HG02588 (cell line): ENCODE measurements around the gene ACTR5.
"Not testable (repeated sequence)": the region's sequence is repeated elsewhere in the genome, so short reads cannot be mapped to it uniquely, and the experiment has no call there.

Experiments used
- ATAC-seq: cut with Tn5 transposase; IDR thresholded peaks from one replicate; pipeline ENCODE4 v1.9.1; 2021; ENCODE audit warnings: mild to moderate bottlenecking, moderate library complexity; ENCODE audit not compliant: unreplicated experiment

The ACTR5 gene

DNA sequence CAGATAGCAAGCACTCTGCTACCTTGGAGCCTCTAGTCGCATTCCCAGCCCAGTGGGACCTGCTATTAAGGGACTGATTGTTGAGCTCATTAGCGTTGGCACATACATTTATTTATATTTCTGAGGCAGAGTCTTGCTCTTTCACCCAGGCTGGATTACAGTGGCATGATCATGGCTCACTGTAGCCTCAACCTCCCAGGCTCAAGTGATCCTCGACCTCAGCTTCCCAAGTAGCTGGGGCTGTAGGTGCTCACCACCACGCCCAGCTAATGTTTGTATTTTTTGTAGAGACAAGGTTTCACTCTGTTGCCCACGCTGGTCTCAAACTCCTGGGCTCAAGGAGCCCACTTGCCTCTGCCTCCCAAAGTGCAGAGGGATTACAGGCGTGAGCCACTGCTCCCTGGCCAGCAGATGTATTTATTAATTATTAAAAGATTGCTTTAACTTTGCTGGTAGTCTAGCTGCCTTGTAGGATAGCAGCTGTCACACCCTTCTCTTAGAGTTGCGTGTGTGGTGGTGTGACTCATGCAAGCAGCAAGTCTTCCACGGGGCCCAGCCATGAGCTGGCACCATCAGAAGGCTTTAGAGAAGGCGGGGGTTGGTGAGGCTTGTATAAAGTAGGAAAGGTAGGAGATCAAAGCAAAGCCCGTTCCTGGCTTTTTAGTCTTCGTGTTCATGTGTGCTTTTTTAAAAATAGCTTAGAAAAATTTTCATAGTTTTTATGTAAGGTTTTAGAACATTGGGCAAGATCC is 16.5 kb downstream of the ACTR5 start:
- no peak for ATAC-seq

GRCh38 chr20:38766071-38766470 is 17.8 kb downstream of the ACTR5 start:
- ATAC-seq, result no peak

- no peak for ATAC-seq
Measured at GRCh38 chr20:38769376-38770295, 21.4 kb downstream of the ACTR5 start.

- no peak for ATAC-seq
Measured at GRCh38 chr20:38770546-38770945, 22.3 kb downstream of the ACTR5 start.

DNA sequence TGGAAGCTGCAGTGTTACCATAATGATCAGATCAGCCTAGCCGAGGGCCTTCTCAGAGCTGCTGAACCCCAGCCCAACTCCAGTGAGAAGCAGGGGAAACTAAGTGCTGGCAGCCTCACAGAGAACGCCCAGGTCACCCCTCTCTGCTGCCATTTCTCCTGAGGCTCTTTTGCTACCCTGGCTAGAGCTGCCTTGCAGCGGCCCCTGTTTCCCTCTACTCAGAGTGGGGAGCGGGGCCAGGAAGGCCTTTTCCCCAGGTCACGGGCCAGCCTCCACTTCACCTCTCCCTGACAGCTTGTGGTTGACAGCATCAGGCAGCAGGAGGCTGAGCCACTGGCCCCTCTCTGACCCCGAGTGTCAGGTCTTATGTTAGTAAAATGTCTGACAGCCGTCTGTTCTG is 22.7 kb downstream of the ACTR5 start:
- ATAC-seq, result no peak

DNA sequence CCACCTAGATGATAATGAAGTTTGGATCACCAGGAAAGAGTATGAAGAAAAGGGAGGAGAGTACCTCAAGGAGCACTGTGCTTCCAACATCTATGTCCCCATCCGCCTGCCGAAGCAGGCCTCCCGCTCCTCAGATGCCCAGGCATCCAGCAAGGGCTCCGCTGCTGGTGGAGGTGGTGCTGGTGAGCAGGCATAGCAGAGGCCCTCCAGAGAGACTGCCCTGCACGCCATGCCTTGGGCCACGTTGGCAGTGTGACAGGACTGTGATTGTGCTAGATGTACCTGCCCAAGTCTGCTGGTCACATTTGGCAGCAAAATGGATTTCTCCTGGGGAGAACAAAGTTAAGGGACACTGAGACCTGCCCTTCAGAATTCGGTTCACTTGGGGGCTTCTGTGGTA is 23.4 kb downstream of the ACTR5 start:
- no peak for ATAC-seq

DNA sequence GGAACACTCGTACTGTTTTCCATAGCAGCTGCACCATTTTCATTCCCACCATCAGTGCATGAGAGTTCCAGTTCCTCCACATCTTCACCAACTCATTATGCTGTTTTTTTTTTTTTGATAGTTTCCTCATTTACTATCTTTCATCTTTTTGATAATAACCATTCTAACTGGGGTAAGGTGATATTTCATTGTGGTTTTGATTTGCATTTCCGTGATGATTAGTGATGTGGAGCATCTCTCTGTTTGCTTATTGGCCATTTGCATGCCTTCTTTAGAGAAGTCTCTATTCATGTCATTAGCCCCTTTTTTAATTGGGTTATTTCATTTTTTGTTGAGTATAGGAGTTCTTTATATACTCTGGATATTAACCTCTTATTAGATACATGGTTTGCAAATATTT is 25.9 kb downstream of the ACTR5 start:
- ATAC-seq, result no peak

- ATAC-seq, result no peak
Measured at GRCh38 chr20:38776363-38776762, 28.1 kb downstream of the ACTR5 start.

DNA sequence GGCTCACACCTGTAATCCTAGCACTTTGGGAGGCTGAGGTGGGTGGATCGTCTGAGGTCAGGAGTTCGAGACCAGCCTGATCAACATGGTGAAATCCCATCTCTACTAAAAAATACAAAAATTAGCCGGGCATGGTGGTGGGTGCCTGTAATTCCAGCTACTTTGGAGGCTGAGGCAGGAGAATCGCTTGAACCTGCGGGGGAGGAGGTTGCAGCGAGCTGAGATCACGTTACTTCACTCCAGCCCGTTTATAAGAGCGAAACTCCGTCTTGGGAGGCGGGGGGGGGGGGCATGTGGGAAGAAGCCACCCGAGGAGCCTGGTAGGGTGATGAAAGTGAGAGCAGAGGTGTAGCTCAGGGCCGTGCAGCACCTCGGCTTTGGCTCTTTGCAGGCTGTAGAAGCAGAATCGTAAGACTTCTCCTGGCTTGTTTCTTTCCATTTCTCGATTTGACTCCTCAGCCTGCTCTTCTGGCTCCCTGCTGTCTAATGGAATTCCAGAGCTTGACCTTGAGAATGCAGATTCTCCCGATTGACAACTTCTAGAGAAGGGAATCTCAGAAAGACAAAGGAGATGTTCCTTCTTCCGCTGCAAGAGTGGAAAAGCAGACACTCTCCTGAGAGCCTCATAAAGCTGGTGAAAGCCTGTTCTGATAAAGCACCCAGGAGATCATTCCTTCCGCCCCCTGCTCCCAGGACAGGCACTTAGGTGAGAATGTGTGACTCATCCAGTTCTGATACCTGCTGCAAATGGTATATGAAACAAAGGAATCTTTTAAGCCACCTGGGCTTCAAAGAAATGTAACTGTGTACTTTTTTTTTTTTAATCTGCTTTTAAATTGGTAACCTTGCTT is 31.2 kb downstream of the ACTR5 start:
- ATAC-seq, result no peak

DNA sequence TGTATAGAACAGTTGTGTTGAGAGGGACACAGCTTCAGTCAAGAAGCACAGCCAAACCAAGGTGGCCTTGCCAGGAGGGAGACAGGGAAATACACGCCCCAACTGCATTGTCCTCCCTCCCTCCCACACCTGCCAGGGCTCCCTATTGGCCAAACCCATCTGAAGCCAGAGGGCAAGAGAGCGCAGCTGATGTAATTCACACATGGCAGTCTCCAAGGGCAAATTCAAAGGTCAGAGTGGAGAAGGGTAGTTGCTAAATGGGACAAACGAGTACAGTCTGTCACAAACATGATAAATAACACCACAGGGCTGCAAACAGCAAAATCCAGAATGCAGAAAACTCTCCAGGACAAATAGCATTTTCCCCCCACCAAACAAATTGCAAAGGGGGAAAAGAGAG is 34.0 kb downstream of the ACTR5 start:
- no peak for ATAC-seq

GRCh38 chr20:38787870-38788269 is 39.6 kb downstream of the ACTR5 start:
- no peak for ATAC-seq

DNA sequence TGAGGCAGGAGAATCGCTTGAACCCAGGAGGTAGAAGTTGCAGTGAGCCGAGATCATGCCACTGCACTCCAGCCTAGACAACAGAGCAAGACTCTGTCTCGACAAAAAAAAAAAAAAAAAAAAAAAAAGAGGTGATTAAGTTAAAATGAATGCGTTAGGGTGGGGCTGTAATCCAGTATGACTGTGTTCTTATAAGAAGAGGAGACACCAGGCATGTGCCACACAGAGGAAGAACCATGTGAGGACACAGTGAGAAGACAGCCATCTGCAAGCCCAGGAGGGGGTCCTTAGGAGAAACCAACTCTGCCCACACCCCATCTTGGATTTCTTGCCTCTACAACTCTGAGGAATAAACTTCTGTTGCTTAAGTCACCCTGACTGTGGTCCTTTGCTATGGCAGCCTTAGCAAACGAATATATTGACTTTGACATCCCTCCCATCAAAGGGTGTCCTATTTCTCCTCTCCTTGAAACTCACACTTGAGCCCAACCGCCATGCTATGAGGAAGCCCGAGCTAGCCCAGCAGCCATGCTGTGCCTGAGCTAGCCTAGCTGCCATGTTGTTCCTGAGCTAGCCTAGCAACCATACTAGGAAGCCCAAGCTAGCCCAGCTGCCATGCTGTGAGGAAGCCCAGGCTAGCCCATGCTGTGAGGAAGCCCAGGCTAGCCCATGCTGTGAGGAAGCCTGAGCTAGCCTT is 41.4 kb downstream of the ACTR5 start:
- no peak for ATAC-seq

DNA sequence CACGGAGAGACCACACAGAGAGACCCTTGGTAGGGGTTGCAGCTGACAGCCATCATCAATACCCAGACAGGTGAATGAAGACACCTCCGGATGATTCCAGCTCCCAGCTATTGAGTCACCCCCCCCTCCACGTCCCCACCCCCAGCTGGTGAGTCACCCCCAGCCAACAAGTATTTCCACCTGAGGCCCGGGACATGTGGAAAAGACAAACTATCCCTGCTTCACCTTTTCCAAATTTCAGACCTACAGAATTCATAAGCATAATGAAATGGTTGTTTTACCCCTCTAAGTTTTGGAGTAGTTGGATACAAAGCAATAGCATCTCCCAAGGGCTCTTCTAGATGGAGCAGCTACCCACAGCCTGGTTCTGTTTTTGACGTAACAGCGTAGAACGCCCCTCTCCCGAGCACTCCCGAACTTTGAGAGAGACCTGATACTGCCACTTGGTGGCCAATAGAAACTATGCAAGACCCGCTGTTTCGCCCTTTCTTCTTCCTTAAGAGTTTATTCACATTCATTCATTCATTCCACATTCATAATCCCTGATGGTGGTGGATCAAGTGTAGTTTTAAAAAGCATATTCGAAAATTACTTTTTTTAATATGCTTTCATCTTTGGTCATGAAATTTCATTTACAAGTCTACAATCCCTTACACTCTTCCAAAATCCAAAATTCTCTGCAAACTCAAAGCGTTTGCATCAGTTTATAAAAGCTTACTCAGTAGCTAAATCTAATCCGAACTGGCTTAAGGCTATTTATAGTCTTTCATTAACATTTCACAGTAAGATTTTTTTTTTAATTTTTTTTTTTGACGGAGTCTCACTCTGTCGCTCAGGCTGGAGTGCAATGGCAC is 42.2 kb downstream of the ACTR5 start:
- no peak for ATAC-seq

GRCh38 chr20:38791291-38791690 is 43.0 kb downstream of the ACTR5 start:
- no peak for ATAC-seq

DNA sequence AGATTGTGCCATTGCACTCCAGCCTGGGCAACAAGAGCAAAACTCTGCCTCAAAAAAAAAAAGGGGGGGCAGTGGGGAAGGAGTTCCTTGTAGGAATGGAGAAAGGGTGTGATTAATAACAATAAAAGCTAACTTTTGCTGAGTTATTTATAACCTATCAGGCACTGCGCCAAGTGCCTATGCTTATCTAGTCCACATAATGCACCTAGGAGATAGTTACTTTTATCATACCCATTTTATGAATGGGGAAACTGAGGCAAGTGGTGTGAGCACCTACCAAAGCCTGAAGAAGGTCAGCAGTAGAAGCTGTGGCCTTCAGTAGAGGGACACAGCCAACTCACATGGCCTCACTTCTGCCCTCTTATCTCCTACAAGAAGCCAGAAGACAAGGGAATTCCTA is 43.7 kb downstream of the ACTR5 start:
- ATAC-seq, result no peak

- ATAC-seq, result not testable (repeated sequence)
Measured at GRCh38 chr20:38794057-38794456, 45.8 kb downstream of the ACTR5 start.

GRCh38 chr20:38798266-38798665 is 50.0 kb downstream of the ACTR5 start:
- no peak for ATAC-seq

- ATAC-seq, result no peak
Measured at GRCh38 chr20:38799203-38799602, 50.9 kb downstream of the ACTR5 start.

DNA sequence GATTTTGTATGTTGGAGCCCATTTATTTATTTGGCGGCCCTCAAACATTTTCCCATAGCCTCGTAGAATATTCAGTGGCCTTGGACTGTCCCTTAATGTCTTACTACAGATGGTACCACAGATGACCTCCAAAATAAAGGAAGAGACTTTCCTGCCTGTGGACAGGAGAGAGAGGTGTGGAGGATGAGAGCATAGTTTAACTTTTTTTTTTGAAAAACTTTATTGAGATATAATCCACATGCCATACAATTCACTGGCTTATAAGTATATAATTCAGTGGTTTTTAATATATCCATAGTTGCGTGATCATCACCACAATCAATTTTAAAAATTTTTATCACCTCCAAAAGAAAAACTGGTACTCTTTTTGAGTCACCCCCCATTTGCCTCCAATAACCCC is 52.6 kb downstream of the ACTR5 start:
- ATAC-seq, result no peak

DNA sequence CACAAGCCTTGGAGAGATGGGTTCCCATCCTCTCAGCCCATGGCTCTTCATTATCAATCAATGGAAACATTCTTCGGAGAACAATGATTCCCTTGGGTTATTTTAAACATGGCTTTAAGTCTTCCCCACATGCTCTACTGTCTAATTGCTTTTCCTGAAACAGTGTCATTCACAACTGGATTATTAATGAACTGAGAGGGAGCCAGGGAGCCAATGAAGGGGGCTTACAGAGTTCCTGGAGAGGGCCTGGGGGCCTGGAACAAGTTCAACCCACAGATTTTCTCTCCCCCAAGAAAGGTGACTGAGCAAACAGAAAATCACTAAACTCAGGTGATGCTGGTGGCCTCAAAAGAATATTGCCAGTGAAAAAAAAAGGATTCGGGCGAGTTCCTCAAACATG is 56.0 kb downstream of the ACTR5 start:
- ATAC-seq, result no peak
